Natural killer cell treated with Interleukin-12 subunit alpha and Interleukin-12 subunit beta and Interleukin-15 and Interleukin-18, amount 100 ng/mL, for 72 hours (primary cell): ENCODE data around the gene TSHZ1. TPM values are rescaled to one million over a fixed set of nuclear protein-coding genes. Genes with fewer than 3 reads are reported as not detected.
"Not testable (repeated sequence)": the region's sequence is repeated elsewhere in the genome, so short reads cannot be mapped to it uniquely, and the experiment has no call there.

Source experiments
- ATAC-seq, 2 donors: fragments of 150-1000 bp; cut with Tn5 transposase in 1 of 2; sonication (Bioruptor Pico), chemical (Tn5 transposase) in 1 of 2; 2 replicates each; pipeline ENCODE4 v1.10.0; 2021
- DNase-seq: peaks from one replicate; pipeline ENCODE4 v3.0.0; 2022; ENCODE audit warnings: low spot score
- H3K27ac Mint-ChIP-seq, 2 donors: 1 replicate in 1 of 2; 2 replicates in 1 of 2; pipeline ENCODE4 v1.8.0; 2022; ENCODE audit warnings: mixed read lengths in 2 of 2, mild to moderate bottlenecking in 1 of 2, moderate library complexity in 1 of 2
- H3K27me3 Mint-ChIP-seq, 2 donors: 1 replicate in 1 of 2; 2 replicates in 1 of 2; pipeline ENCODE4 v1.8.0; 2022; ENCODE audit warnings: mixed read lengths in 2 of 2
- H3K36me3 Mint-ChIP-seq: one replicate; pipeline ENCODE4 v1.8.0; 2022; ENCODE audit warnings: mixed read lengths
- H3K4me1 Mint-ChIP-seq, 2 donors: 1 replicate in 1 of 2; 2 replicates in 1 of 2; pipeline ENCODE4 v1.8.0; 2022; ENCODE audit warnings: low read depth in 2 of 2, mixed read lengths in 2 of 2, mild to moderate bottlenecking in 1 of 2
- H3K4me3 Mint-ChIP-seq: one replicate; pipeline ENCODE4 v1.8.0; 2022; ENCODE audit warnings: mixed read lengths
- H3K9me3 Mint-ChIP-seq: 2 replicates; pipeline ENCODE4 v1.8.0; 2022; ENCODE audit warnings: mixed read lengths
- total RNA-seq, 2 donors: library from RNA; stranded (reverse); gene quantifications; one replicate each; pipeline ENCODE4 v1.2.3, GENCODE V29; 2022

Gene TSHZ1
- total RNA-seq, 2 donors from 2014 or later, result 19.8 to 21.0 TPM

DNA sequence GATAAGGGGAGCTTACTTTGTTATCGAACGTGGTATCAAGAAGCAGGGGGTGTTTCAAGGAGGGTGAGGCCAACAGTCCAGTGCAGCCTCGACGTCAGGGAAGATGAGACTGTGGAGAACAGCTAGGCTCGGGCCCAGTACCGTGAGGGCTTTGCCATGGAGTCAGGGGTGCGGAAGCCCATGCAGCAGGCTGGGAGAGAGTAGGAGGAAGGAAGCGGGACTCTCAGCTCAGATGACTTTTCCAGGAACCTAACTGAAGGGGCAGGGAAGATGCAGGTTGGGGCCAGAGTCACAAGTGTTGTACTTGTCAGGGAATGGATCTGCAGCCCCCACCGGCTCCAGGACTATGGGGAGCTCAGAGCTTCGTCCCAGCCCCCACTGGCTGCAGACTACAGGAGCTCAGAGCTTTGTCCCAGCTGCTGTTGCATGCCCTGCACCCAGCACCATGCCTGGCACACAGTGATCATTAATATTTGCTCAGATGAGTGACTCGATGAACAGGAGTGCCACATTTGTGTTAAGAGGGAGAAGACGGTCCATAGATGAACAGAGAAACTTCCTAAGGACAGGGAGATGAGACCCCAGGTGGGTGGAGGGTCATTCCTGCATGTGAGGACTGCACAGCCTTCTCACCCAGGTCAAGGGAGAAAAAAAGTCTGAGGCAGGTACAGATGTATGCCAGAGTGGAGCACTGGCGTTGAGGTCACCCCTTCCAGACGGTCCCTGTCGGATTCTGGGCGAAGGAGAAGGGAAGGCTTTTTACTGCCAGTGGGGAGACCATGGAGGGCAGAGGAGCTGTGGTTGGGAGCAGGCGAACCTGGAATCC lies 38.1 kb upstream of the TSHZ1 start:
- no peaks in the 10 kb centered on the region for H3K36me3 Mint-ChIP-seq
- peaks cover 0 to 9% of the 10 kb centered on the region in 2 donors for H3K27me3 Mint-ChIP-seq
- ATAC-seq (no peak), DNase-seq (no peak)
- H3K4me1 Mint-ChIP-seq, result peaks cover 6 to 12% of the 10 kb centered on the region in 2 donors
- H3K4me3 Mint-ChIP-seq, result no peak overlapping the region
- no peak overlapping the region for H3K27ac Mint-ChIP-seq
- no peaks in the 10 kb centered on the region for H3K9me3 Mint-ChIP-seq

- no peak overlapping the region for H3K4me3 Mint-ChIP-seq
- DNase-seq (no peak), ATAC-seq (no peak)
- no peaks in the 10 kb centered on the region for H3K9me3 Mint-ChIP-seq
- peaks cover 6 to 12% of the 10 kb centered on the region in 2 donors for H3K4me1 Mint-ChIP-seq
- H3K27ac Mint-ChIP-seq, result no peak overlapping the region
- H3K36me3 Mint-ChIP-seq, result no peaks in the 10 kb centered on the region
- H3K27me3 Mint-ChIP-seq, result peaks cover 0 to 9% of the 10 kb centered on the region in 2 donors
These were observed 37.5 kb upstream of the TSHZ1 start for GRCh38 chr18:75173125-75173432.

DNA sequence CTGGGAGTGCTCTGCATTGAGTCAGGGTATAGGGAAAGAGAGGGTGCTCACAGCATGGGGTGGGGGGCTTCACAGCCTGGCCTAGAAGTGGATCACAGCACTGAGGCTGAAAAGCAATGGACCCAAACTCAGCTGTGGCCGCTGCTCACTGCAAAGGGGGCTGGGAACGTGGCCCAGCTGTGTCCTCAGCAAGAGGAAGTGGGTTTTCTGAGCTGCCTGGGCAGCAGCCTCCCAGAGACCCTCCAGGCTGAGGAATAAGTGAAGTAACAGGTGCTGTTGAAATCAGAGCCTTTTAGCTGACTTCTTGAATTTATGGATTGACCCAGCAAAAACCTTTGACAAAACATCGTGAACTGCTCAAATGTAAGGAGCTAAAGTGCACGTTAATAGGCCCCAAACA lies 36.9 kb upstream of the TSHZ1 start:
- ATAC-seq (no peak), DNase-seq (no peak)
- Mint-ChIP-seq H3K27me3 (peaks cover 0 to 9% of the 10 kb centered on the region in 2 donors), H3K36me3 (no peaks in the 10 kb centered on the region), H3K4me1 (peaks cover 6 to 12% of the 10 kb centered on the region in 2 donors), H3K27ac (no peak overlapping the region), H3K4me3 (no peak overlapping the region), H3K9me3 (no peaks in the 10 kb centered on the region)

GRCh38 chr18:75176849-75177248 lies 33.7 kb upstream of the TSHZ1 start:
- Mint-ChIP-seq H3K4me3 (no peak overlapping the region), H3K27me3 (peaks cover 1 to 11% of the 10 kb centered on the region in 2 donors), H3K36me3 (no peaks in the 10 kb centered on the region), H3K27ac (no peak overlapping the region), H3K9me3 (no peaks in the 10 kb centered on the region), H3K4me1 (peaks cover 6 to 12% of the 10 kb centered on the region in 2 donors)
- ATAC-seq, result no peak
- no peak for DNase-seq

DNA sequence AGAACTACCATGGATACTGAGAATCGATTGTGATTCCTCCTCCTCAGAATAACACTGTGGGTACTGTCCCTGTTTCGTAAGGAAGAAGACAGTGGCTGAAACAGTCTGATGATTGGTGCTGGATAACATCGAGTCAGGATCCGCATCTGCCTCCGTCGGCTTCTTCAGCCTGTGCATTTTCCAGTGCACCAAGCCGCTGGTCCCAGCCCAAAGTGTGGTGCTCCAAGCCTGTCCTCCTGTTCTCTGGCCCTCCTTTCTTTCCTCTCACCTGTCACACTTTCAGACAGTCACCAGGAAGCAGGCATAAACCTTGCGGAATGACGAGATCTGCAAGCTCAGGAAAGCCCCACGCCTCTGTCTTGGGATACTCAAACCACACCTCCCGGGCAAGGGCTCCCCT lies 32.2 kb upstream of the TSHZ1 start:
- H3K27ac Mint-ChIP-seq, result no peak overlapping the region
- H3K4me3 Mint-ChIP-seq, result no peak overlapping the region
- ATAC-seq (no peak), DNase-seq (no peak)
- H3K36me3 Mint-ChIP-seq, result no peaks in the 10 kb centered on the region
- peaks cover 0 to 7% of the 10 kb centered on the region in 2 donors for H3K4me1 Mint-ChIP-seq
- H3K27me3 Mint-ChIP-seq, result peaks cover 2 to 7% of the 10 kb centered on the region in 2 donors
- H3K9me3 Mint-ChIP-seq, result no peaks in the 10 kb centered on the region

GRCh38 chr18:75179819-75180600 lies 30.6 kb upstream of the TSHZ1 start:
- Mint-ChIP-seq H3K27ac (no peak overlapping the region), H3K9me3 (no peaks in the 10 kb centered on the region), H3K4me3 (no peak overlapping the region), H3K4me1 (peaks cover 0 to 6% of the 10 kb centered on the region in 2 donors), H3K36me3 (no peaks in the 10 kb centered on the region), H3K27me3 (peaks cover 2 to 7% of the 10 kb centered on the region in 2 donors)
- no peak for ATAC-seq
- DNase-seq, result no peak

DNA sequence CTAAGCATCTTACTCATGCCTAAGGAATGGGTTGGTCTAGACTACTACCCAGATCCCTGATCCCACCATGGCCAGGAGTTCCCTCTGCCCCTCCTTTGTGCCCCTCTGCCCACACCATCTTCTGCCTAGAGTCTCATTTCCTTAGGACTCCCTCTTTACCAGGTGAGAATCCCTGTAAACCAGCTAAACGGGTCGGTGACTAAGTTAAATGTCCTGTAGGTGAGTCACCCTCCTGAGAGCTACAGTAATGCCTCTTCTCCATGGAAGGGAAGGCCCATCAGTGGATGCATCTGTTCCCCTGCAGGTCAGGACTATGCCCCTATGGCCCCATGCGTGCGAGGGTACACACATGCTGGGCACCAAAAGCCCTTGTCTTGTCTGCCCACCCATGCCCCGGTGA lies 27.1 kb upstream of the TSHZ1 start:
- ATAC-seq (no peak), DNase-seq (no peak)
- Mint-ChIP-seq H3K4me1 (peaks cover 0 to 6% of the 10 kb centered on the region in 2 donors), H3K9me3 (no peaks in the 10 kb centered on the region), H3K27me3 (peaks cover 4 to 7% of the 10 kb centered on the region in 2 donors), H3K4me3 (no peak overlapping the region), H3K36me3 (no peaks in the 10 kb centered on the region), H3K27ac (no peak overlapping the region)

- Mint-ChIP-seq H3K9me3 (no peaks in the 10 kb centered on the region), H3K4me3 (no peak overlapping the region), H3K27me3 (peaks cover 4 to 7% of the 10 kb centered on the region in 2 donors), H3K36me3 (no peaks in the 10 kb centered on the region), H3K27ac (no peak overlapping the region), H3K4me1 (peaks cover 0 to 6% of the 10 kb centered on the region in 2 donors)
- DNase-seq, result no peak
- ATAC-seq, result no peak
These were observed 26.6 kb upstream of the TSHZ1 start for GRCh38 chr18:75183973-75184493.

- H3K36me3 Mint-ChIP-seq, result no peaks in the 10 kb centered on the region
- H3K4me1 Mint-ChIP-seq, result peaks cover 0 to 6% of the 10 kb centered on the region in 2 donors
- no peaks in the 10 kb centered on the region for H3K9me3 Mint-ChIP-seq
- H3K4me3 Mint-ChIP-seq, result no peak overlapping the region
- H3K27ac Mint-ChIP-seq, result no peak overlapping the region
- ATAC-seq (no peak), DNase-seq (no peak)
- H3K27me3 Mint-ChIP-seq, result peaks cover 4 to 7% of the 10 kb centered on the region in 2 donors
These were observed 25.1 kb upstream of the TSHZ1 start for GRCh38 chr18:75185460-75185859.

GRCh38 chr18:75187702-75188101 lies 22.9 kb upstream of the TSHZ1 start:
- H3K36me3 Mint-ChIP-seq, H3K4me1 Mint-ChIP-seq, H3K9me3 Mint-ChIP-seq, ATAC-seq, H3K27ac Mint-ChIP-seq, H3K27me3 Mint-ChIP-seq, H3K4me3 Mint-ChIP-seq, DNase-seq: not testable (repeated sequence)

GRCh38 chr18:75189696-75190095 lies 20.9 kb upstream of the TSHZ1 start:
- ATAC-seq (no peak), DNase-seq (no peak)
- Mint-ChIP-seq H3K36me3 (no peaks in the 10 kb centered on the region), H3K4me3 (no peak overlapping the region), H3K27ac (no peak overlapping the region), H3K4me1 (peaks cover 0 to 6% of the 10 kb centered on the region in 2 donors), H3K9me3 (no peaks in the 10 kb centered on the region), H3K27me3 (peaks cover 0 to 2% of the 10 kb centered on the region in 2 donors)

DNA sequence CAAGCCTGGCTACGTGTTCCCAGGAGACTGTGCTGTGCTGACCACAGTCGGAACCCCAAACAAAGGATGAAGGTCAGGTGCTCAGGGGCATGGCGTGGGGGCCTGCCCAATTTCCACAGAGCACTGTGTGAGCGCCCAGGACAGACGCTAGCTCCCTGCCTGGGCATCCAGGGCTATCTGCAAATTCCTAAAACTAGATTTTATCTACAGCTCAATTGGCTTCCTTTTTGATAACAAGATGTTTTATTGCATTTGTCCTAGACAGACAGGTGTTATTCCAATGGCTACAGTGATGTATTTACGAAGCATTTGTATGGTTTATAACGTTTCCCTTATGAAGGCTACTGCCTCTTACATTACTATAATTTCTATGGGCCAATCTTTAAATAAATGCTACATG lies 17.7 kb upstream of the TSHZ1 start:
- H3K4me3 Mint-ChIP-seq, result no peak overlapping the region
- H3K27ac Mint-ChIP-seq, result no peak overlapping the region

GRCh38 chr18:75198036-75198435 lies 12.6 kb upstream of the TSHZ1 start:
- Mint-ChIP-seq H3K9me3 (no peaks in the 10 kb centered on the region), H3K27me3 (no peaks in the 10 kb centered on the region), H3K4me3 (no peak overlapping the region), H3K36me3 (peaks cover 6% of the 10 kb centered on the region), H3K27ac (no peak overlapping the region), H3K4me1 (peaks cover 5 to 9% of the 10 kb centered on the region in 2 donors)
- DNase-seq (no peak), ATAC-seq (no peak)

More for the DNA sequence above, 17.7 kb upstream of the TSHZ1 start:
- H3K4me1 Mint-ChIP-seq, result peaks cover 0 to under 1% of the 10 kb centered on the region in 2 donors
- ATAC-seq, result no peak
- no peak for DNase-seq
- no peaks in the 10 kb centered on the region for H3K9me3 Mint-ChIP-seq
- H3K36me3 Mint-ChIP-seq, result no peaks in the 10 kb centered on the region
- no peaks in the 10 kb centered on the region for H3K27me3 Mint-ChIP-seq

GRCh38 chr18:75199327-75199726 lies 11.3 kb upstream of the TSHZ1 start:
- no peak overlapping the region for H3K27ac Mint-ChIP-seq
- H3K36me3 Mint-ChIP-seq, result peaks cover 6% of the 10 kb centered on the region
- H3K4me1 Mint-ChIP-seq, result peaks cover 5 to 9% of the 10 kb centered on the region in 2 donors
- no peaks in the 10 kb centered on the region for H3K9me3 Mint-ChIP-seq
- no peak overlapping the region for H3K4me3 Mint-ChIP-seq
- no peaks in the 10 kb centered on the region for H3K27me3 Mint-ChIP-seq
- no peak for DNase-seq
- no peak for ATAC-seq
